H9 (cell line): Measurements from ENCODE around the gene SLC2A10. TPM values are rescaled to one million over a fixed set of nuclear protein-coding genes. Genes with fewer than 3 reads are reported as not detected.

ENCODE experiments used
- DNase-seq: peaks from one replicate; pipeline ENCODE4 v3.0.0-alpha.2; 2017
- H2AFZ ChIP-seq: one replicate; pipeline ENCODE4 v1.6.1; 2013; ENCODE audit warnings: mild to moderate bottlenecking, low read length, control low read depth, moderate library complexity
- H2AK5ac ChIP-seq: 2 replicates; pipeline ENCODE4 v1.6.1; 2013; ENCODE audit warnings: low read length, control low read depth, mixed read lengths; ENCODE audit not compliant: insufficient read length
- H2BK120ac ChIP-seq: one replicate; pipeline ENCODE4 v1.6.1; 2013; ENCODE audit warnings: low read depth, mild to moderate bottlenecking, low read length, control low read depth, inconsistent platforms; ENCODE audit not compliant: poor library complexity, severe bottlenecking
- H2BK12ac ChIP-seq: 2 replicates; pipeline ENCODE4 v1.6.1; 2013; ENCODE audit warnings: low read length, control low read depth, mixed read lengths, low read depth; ENCODE audit not compliant: insufficient read length
- H2BK15ac ChIP-seq: 2 replicates; pipeline ENCODE4 v1.6.1; 2013; ENCODE audit warnings: low read depth, low read length, control low read depth
- H2BK20ac ChIP-seq: one replicate; pipeline ENCODE4 v1.6.1; 2013; ENCODE audit warnings: low read depth, mild to moderate bottlenecking, low read length, control low read depth, inconsistent platforms; ENCODE audit not compliant: poor library complexity, severe bottlenecking
- H2BK5ac ChIP-seq: 2 replicates; pipeline ENCODE4 v1.6.1; 2013; ENCODE audit warnings: low read length, control low read depth, mixed read lengths; ENCODE audit not compliant: insufficient read length
- H3K14ac ChIP-seq: 2 replicates; pipeline ENCODE4 v1.6.1; 2013; ENCODE audit warnings: low read length, control low read depth; ENCODE audit not compliant: insufficient read depth
- H3K18ac ChIP-seq: 2 replicates; pipeline ENCODE4 v1.6.1; 2013; ENCODE audit warnings: low read depth, mild to moderate bottlenecking, mixed read lengths, low read length, control low read depth; ENCODE audit not compliant: insufficient read length
- H3K23ac ChIP-seq: 2 replicates; pipeline ENCODE4 v1.6.1; 2013; ENCODE audit warnings: low read length, control low read depth, mixed read lengths, low read depth; ENCODE audit not compliant: insufficient read length
- H3K23me2 ChIP-seq: 2 replicates; pipeline ENCODE4 v1.6.1; 2013; ENCODE audit warnings: low read depth, mild to moderate bottlenecking, mixed read lengths, low read length, control low read depth; ENCODE audit not compliant: insufficient read length, poor library complexity, severe bottlenecking
- H3K27ac ChIP-seq: 2 replicates; pipeline ENCODE4 v1.5.1; 2013; ENCODE audit warnings: low read length, control low read depth, mixed read lengths, low read depth; ENCODE audit not compliant: insufficient read length
- H3K27me3 ChIP-seq: 2 replicates; pipeline ENCODE4 v1.6.1; 2013; ENCODE audit warnings: low read length, control low read depth, inconsistent platforms; ENCODE audit not compliant: insufficient read depth
- H3K4ac ChIP-seq: 2 replicates; pipeline ENCODE4 v1.6.1; 2013; ENCODE audit warnings: low read depth, mild to moderate bottlenecking, control low read depth, inconsistent platforms, low read length, moderate library complexity
- H3K4me1 ChIP-seq: 2 replicates; pipeline ENCODE4 v1.6.1; 2013; ENCODE audit warnings: low read length, control low read depth, inconsistent platforms; ENCODE audit not compliant: insufficient read depth
- H3K4me2 ChIP-seq: 2 replicates; pipeline ENCODE4 v1.6.1; 2013; ENCODE audit warnings: low read length, control low read depth, mixed read lengths; ENCODE audit not compliant: insufficient read length, insufficient read depth
- H3K56ac ChIP-seq: 2 replicates; pipeline ENCODE4 v1.6.1; 2013; ENCODE audit warnings: low read depth, mild to moderate bottlenecking, mixed read lengths, low read length, control low read depth; ENCODE audit not compliant: insufficient read length
- H3K79me1 ChIP-seq: 2 replicates; pipeline ENCODE4 v1.6.1; 2013; ENCODE audit warnings: low read depth, mild to moderate bottlenecking, moderate library complexity, low read length, control low read depth, inconsistent platforms; ENCODE audit not compliant: insufficient read depth, poor library complexity, severe bottlenecking
- H3K79me2 ChIP-seq: 2 replicates; pipeline ENCODE4 v1.6.1; 2013; ENCODE audit warnings: low read length, control low read depth, inconsistent platforms; ENCODE audit not compliant: insufficient read depth
- H3K9ac ChIP-seq: 2 replicates; pipeline ENCODE4 v1.6.1; 2013; ENCODE audit warnings: low read length, control low read depth, mixed read lengths; ENCODE audit not compliant: insufficient read length; ENCODE audit errors: extremely low read depth
- H3K9me3 ChIP-seq: one replicate; pipeline ENCODE4 v1.6.1; 2013; ENCODE audit warnings: low read depth, low read length, inconsistent platforms; ENCODE audit not compliant: control insufficient read depth
- H3T11ph ChIP-seq: one replicate; pipeline ENCODE4 v1.6.1; 2013; ENCODE audit warnings: mild to moderate bottlenecking, low read length, control low read depth, inconsistent platforms
- H4K20me1 ChIP-seq: one replicate; pipeline ENCODE4 v1.6.1; 2013; ENCODE audit not compliant: control insufficient read depth, insufficient read length, insufficient read depth
- H4K5ac ChIP-seq: 2 replicates; pipeline ENCODE4 v1.6.1; 2013; ENCODE audit warnings: low read depth, mild to moderate bottlenecking, mixed read lengths, low read length, control low read depth; ENCODE audit not compliant: insufficient read length
- H4K8ac ChIP-seq: replicated peaks from 2 replicates; pipeline ENCODE4 v1.6.1; 2013; ENCODE audit warnings: low read length, control low read depth, mixed read lengths, low read depth; ENCODE audit not compliant: insufficient read length
- H4K91ac ChIP-seq: 2 replicates; pipeline ENCODE4 v1.6.1; 2013; ENCODE audit warnings: low read depth, mild to moderate bottlenecking, moderate library complexity, mixed read lengths, low read length, control low read depth; ENCODE audit not compliant: insufficient read length
- H3K27ac Mint-ChIP-seq, 3 experiments: 2 replicates in 2 of 3; 3 replicates in 1 of 3; pipeline ENCODE4 v1.8.0; 2020 to 2021; ENCODE audit warnings: mixed read lengths in 3 of 3, mild to moderate bottlenecking in 1 of 3, moderate library complexity in 1 of 3
- H3K27me3 Mint-ChIP-seq: 2 replicates; pipeline ENCODE4 v1.8.0; 2021; ENCODE audit warnings: low read depth, mild to moderate bottlenecking, moderate library complexity, mixed read lengths
- H3K36me3 Mint-ChIP-seq, 3 experiments: 2 replicates in 2 of 3; 3 replicates in 1 of 3; pipeline ENCODE4 v1.8.0; 2020 to 2021; ENCODE audit warnings: low read depth in 3 of 3, mixed read lengths in 3 of 3; ENCODE audit not compliant: insufficient read depth in 1 of 3
- H3K4me1 Mint-ChIP-seq, 2 experiments: 2 replicates each; pipeline ENCODE4 v1.8.0; 2020; ENCODE audit warnings: mixed read lengths in 2 of 2
- H3K4me3 Mint-ChIP-seq, 2 experiments: 2 replicates in 1 of 2; 3 replicates in 1 of 2; pipeline ENCODE4 v1.8.0; 2020 to 2021; ENCODE audit warnings: mild to moderate bottlenecking in 2 of 2, mixed read lengths in 2 of 2, moderate library complexity in 1 of 2
- H3K9me3 Mint-ChIP-seq, 2 experiments: 2 replicates in 1 of 2; 3 replicates in 1 of 2; pipeline ENCODE4 v1.8.0; 2020; ENCODE audit warnings: mild to moderate bottlenecking in 2 of 2, mixed read lengths in 2 of 2, moderate library complexity in 1 of 2
- WGBS: extraction: QIAGEN DNeasy Blood & Tissue Kit; methylation state at CpG from one replicate; pipeline ENCODE4 v1.1.7; 2013; ENCODE audit warnings: missing lambda C conversion rate, low lambda C conversion rate, mixed read lengths; ENCODE audit not compliant: insufficient read length; ENCODE audit errors: extremely low coverage; 5-methylcytosine and 5-hydroxymethylcytosine counted together
- total RNA-seq: library from RNA; stranded (reverse); gene quantifications from 2 replicates; pipeline ENCODE4 v1.2.1, GENCODE V29; 2021
- TF ChIP-seq, protein P1 (sequence below): fragments of 200-600 bp; sonication (generic); conservative IDR thresholded peaks from 3 replicates; pipeline ENCODE4 v1.8.0; 2021; ENCODE audit warnings: antibody characterized with exemption, mild to moderate bottlenecking

SLC2A10 gene
- total RNA-seq, 1 experiment from 2014 or later: 8.2 TPM

DNA sequence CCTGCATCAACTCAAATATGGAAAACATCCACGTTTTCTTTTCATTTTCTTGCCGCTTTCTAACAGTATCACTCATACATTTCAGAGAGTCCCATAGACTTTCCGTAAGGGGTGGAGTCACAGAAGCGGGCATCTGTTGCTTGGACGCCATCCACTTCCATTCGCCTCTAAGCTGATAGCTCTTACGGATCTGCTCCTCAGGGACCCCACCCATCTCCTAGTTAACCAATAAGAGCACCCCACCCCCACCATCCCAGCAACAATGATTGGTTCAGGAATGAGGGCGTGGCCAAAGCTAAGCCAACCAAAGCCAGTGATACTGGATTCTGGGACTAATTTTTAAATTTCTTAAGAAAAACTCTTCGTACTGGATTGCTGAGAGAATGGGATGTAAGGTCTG is 42.4 kb downstream of the SLC2A10 start:
- no peaks in the 10 kb centered on the region for H4K20me1 ChIP-seq
- Mint-ChIP-seq H3K27me3 (peaks cover 6% of the 10 kb centered on the region), H3K9me3 (no peaks in the 10 kb centered on the region; a peak in 1 of 5 replicates), H3K4me1 (peaks cover 2 to 8% of the 10 kb centered on the region in 2 experiments; a peak in 3 of 4 replicates), H3K4me3 (no peak overlapping the region), H3K27ac (no peak overlapping the region), H3K36me3 (no peaks in the 10 kb centered on the region)
- H2AFZ ChIP-seq: no peak overlapping the region
- H2BK5ac ChIP-seq: no peak overlapping the region
- H3K14ac ChIP-seq: no peak overlapping the region
- H2BK12ac ChIP-seq: no peak overlapping the region
- no peaks in the 10 kb centered on the region for H3K79me1 ChIP-seq
- no peak overlapping the region for H3K27ac ChIP-seq
- no peak overlapping the region for H3K4me2 ChIP-seq
- no peak overlapping the region for H2BK15ac ChIP-seq
- no CpG with 5 or more reads among the region's 9 CpGs for WGBS
- no peak overlapping the region for H4K8ac ChIP-seq
- no peak overlapping the region for H4K5ac ChIP-seq
- no peak for DNase-seq
- no peak overlapping the region for H2BK20ac ChIP-seq
- H3K79me2 ChIP-seq: no peaks in the 10 kb centered on the region
- no peak overlapping the region for H2BK120ac ChIP-seq
- H3K9ac ChIP-seq: no peak overlapping the region
- H3K4me1 ChIP-seq: no peaks in the 10 kb centered on the region
- TF ChIP-seq, protein P1, sequence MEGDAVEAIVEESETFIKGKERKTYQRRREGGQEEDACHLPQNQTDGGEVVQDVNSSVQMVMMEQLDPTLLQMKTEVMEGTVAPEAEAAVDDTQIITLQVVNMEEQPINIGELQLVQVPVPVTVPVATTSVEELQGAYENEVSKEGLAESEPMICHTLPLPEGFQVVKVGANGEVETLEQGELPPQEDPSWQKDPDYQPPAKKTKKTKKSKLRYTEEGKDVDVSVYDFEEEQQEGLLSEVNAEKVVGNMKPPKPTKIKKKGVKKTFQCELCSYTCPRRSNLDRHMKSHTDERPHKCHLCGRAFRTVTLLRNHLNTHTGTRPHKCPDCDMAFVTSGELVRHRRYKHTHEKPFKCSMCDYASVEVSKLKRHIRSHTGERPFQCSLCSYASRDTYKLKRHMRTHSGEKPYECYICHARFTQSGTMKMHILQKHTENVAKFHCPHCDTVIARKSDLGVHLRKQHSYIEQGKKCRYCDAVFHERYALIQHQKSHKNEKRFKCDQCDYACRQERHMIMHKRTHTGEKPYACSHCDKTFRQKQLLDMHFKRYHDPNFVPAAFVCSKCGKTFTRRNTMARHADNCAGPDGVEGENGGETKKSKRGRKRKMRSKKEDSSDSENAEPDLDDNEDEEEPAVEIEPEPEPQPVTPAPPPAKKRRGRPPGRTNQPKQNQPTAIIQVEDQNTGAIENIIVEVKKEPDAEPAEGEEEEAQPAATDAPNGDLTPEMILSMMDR: no peak
- no peak overlapping the region for H2AK5ac ChIP-seq
- no peak overlapping the region for H3K56ac ChIP-seq
- H3K9me3 ChIP-seq: no peaks in the 10 kb centered on the region
- no peak overlapping the region for H3T11ph ChIP-seq
- H4K91ac ChIP-seq: no peak overlapping the region
- H3K23ac ChIP-seq: no peak overlapping the region
- no peaks in the 10 kb centered on the region for H3K23me2 ChIP-seq
- no peak overlapping the region for H3K18ac ChIP-seq
- H3K4ac ChIP-seq: no peak overlapping the region
- no peaks in the 10 kb centered on the region for H3K27me3 ChIP-seq
